Cardiac muscle cell (in vitro differentiated cells and primary cell): ENCODE data around the gene ZNF652. TPM values are rescaled to one million over a fixed set of nuclear protein-coding genes. Genes with fewer than 3 reads are reported as not detected.
"Not testable (repeated sequence)": the region's sequence is repeated elsewhere in the genome, so short reads cannot be mapped to it uniquely, and the experiment has no call there.

Experiments used
- DNase-seq, 2 donors: peaks; one replicate each; pipeline versions ENCODE4 v3.0.0 to v3.0.0-alpha.2; 2010 to 2017; ENCODE audit warnings: low read depth in 1 of 2, low spot score in 1 of 2
- H3K27ac ChIP-seq: fragments of 200-600 bp; sonication (generic); 2 replicates; pipeline ENCODE4 v1.5.1; 2016
- H3K27me3 ChIP-seq: fragments of 200-600 bp; sonication (generic); 2 replicates; pipeline ENCODE4 v1.6.0; 2016; ENCODE audit warnings: control low read depth
- H3K36me3 ChIP-seq: fragments of 200-600 bp; sonication (generic); 2 replicates; pipeline ENCODE4 v1.5.1; 2016; ENCODE audit warnings: control low read depth
- H3K4me1 ChIP-seq: fragments of 200-600 bp; sonication (generic); 2 replicates; pipeline ENCODE4 v1.8.1; 2017; ENCODE audit warnings: low read depth, mild to moderate bottlenecking, mixed run types
- H3K4me3 ChIP-seq: fragments of 200-600 bp; sonication (generic); 2 replicates; pipeline ENCODE4 v1.5.1; 2016; ENCODE audit warnings: mild to moderate bottlenecking
- H3K9me3 ChIP-seq: fragments of 200-600 bp; sonication (generic); 2 replicates; pipeline ENCODE4 v1.5.1; 2017; ENCODE audit warnings: low read depth, mild to moderate bottlenecking, control low read depth
- polyA plus RNA-seq: library from polyadenylated mRNA; unstranded; fragments of >200 nt; fragmentation: Nextera tagmentation; extraction: Ambion mirVana; gene quantifications from 2 replicates; pipeline ENCODE4 v1.2.1, GENCODE V29; 2016
- total RNA-seq: library from RNA; depleted of rRNA; stranded (reverse); fragments of >200 nt; gene quantifications from 2 replicates; pipeline ENCODE4 v1.2.3, GENCODE V29; 2016
- TF ChIP-seq, protein P1 (sequence below): IDR thresholded peaks from 2 replicates; pipeline ENCODE4 v1.5.1; 2012; ENCODE audit warnings: low read depth, mild to moderate bottlenecking, low read length

ZNF652 gene
- total and polyA plus RNA-seq, 2 experiments from 2014 or later, result 27.4 to 48.5 TPM

DNA sequence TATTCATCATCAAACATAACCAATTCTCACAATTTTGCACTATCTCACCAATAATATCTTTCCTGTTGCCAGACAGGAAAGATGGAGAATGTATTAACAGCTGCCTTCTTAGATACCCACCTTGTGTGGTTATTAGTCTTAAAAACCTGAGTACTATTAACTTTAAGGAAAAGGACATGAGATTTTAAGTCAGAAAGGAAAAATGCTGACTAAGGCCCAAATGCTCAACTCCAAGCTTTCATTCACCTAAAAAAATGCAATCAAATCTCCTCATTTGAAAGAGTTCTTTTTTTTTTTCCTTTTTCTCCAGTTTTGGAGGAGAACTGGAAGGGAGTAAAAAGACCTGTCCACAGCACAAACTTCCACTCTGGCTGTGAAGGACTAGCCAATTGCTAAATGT lies 70.1 kb downstream of the ZNF652 start:
- Histone ChIP-seq H3K36me3 (peaks cover 6% of the 10 kb centered on the region), H3K4me1 (no peaks in the 10 kb centered on the region), H3K4me3 (no peak overlapping the region), H3K9me3 (no peaks in the 10 kb centered on the region), H3K27me3 (no peaks in the 10 kb centered on the region), H3K27ac (no peak overlapping the region)
- no peak for DNase-seq
- TF ChIP-seq, protein P1, sequence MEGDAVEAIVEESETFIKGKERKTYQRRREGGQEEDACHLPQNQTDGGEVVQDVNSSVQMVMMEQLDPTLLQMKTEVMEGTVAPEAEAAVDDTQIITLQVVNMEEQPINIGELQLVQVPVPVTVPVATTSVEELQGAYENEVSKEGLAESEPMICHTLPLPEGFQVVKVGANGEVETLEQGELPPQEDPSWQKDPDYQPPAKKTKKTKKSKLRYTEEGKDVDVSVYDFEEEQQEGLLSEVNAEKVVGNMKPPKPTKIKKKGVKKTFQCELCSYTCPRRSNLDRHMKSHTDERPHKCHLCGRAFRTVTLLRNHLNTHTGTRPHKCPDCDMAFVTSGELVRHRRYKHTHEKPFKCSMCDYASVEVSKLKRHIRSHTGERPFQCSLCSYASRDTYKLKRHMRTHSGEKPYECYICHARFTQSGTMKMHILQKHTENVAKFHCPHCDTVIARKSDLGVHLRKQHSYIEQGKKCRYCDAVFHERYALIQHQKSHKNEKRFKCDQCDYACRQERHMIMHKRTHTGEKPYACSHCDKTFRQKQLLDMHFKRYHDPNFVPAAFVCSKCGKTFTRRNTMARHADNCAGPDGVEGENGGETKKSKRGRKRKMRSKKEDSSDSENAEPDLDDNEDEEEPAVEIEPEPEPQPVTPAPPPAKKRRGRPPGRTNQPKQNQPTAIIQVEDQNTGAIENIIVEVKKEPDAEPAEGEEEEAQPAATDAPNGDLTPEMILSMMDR, result no peak

DNA sequence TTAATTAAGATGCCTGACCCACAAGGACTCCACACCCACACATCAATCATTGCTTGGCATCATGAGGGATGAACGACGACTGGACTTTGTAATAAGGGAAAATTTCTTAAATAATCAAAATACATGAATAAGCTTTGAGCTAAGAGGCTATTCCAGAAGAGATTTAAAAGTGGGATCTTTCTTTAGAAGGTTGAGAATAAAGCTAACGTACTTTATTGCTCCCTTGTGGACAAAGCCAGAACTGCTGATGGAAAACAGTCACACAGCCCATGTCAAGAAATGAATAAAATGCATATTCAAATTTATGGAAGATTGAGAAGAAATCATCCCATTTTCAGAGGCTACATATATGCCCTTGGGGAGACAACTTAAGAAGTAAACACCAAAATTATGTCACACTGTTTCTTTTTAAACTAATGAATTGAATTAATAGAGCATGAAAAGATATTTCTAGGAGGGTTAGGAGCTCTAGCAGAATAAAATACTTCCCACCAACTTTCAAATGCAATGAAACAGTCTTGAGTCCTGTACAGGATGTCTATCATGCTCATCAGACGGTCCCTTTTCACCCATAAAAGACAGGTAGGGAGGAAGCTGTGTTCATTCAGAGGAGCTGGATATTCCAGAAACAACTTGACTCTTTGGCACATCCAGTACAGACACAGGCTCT lies 71.2 kb downstream of the ZNF652 start:
- no peaks in the 10 kb centered on the region for H3K4me1 ChIP-seq
- no peak overlapping the region for H3K4me3 ChIP-seq
- no peaks in the 10 kb centered on the region for H3K27me3 ChIP-seq
- H3K9me3 ChIP-seq, result no peaks in the 10 kb centered on the region
- TF ChIP-seq, protein P1, result peak; percentile 76
- H3K27ac ChIP-seq, result peak overlapping the region; percentile 37
- DNase-seq, result peak; percentile 28 to 60
- H3K36me3 ChIP-seq, result no peaks in the 10 kb centered on the region

DNA sequence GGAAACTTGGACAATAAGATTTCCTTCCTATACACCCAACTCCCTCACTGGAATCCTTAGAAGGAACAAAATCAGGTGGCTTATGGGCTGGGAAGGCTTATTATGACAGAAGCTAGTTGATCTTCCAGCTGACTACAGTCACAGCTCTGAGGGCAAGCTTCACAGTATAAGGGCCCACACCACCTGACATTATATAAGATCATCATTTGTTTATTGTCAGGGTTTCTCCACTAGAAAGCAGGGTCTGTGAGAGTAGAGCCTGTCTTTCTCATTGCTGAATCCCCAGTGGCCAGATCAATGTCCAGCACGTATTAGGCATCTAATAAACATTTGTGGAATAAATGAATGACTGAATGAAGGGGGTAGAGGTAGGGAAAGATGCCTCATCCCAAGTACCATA lies 73.7 kb downstream of the ZNF652 start:
- TF ChIP-seq, protein P1, result no peak
- DNase-seq, result no peak
- Histone ChIP-seq H3K4me3 (no peak overlapping the region), H3K9me3 (no peaks in the 10 kb centered on the region), H3K4me1 (no peaks in the 10 kb centered on the region), H3K27me3 (no peaks in the 10 kb centered on the region), H3K27ac (no peak overlapping the region), H3K36me3 (no peaks in the 10 kb centered on the region)

DNA sequence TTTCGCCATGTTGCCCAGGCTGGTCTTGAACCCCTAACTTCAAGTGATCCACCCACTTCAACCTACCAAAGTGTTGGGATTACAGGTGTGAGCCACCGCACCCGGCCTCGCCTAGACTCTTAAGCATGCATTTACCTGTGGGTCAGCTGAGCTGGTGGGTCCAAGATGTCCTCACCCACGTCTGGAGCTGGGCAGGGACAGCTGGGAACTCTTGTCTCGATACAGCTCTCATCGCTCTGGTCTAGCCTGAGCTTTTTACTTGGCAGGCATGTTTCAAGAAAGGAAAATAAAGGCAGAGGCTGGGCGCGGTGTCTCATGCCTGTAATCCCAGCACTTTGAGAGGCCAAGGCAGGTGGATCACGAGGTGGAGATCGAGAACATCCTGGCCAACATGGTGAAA lies 74.6 kb downstream of the ZNF652 start:
- no peak for DNase-seq
- Histone ChIP-seq H3K27me3 (no peaks in the 10 kb centered on the region), H3K27ac (no peak overlapping the region), H3K9me3 (no peaks in the 10 kb centered on the region), H3K36me3 (no peaks in the 10 kb centered on the region), H3K4me3 (no peak overlapping the region), H3K4me1 (no peaks in the 10 kb centered on the region)
- TF ChIP-seq, protein P1, result no peak

- H3K9me3 ChIP-seq, H3K27me3 ChIP-seq, DNase-seq, H3K4me3 ChIP-seq, H3K27ac ChIP-seq, H3K4me1 ChIP-seq, H3K36me3 ChIP-seq: not testable (repeated sequence)
Observed at GRCh38 chr17:49286261-49286973, 75.6 kb downstream of the ZNF652 start.

DNA sequence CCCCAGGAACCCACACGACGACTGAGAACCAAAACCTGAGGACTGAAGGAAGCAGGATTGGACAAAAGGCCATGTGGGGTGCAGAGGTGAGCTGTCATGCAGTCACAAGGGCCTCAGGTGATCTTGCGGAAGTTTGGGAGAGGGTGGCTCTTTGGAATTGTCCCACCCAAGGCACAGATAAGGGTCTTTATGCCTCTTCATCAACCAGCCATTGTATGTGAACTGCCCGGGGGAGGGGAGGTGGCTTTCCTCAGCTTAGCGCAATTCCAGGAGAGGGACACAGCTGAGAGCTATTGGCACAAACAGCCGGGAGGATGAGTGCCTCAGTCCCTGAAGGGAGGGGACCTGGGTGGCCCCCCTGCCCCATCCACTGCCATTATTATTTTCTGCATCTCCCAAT lies 76.3 kb downstream of the ZNF652 start:
- Histone ChIP-seq H3K4me3 (no peak overlapping the region), H3K9me3 (no peaks in the 10 kb centered on the region), H3K4me1 (no peaks in the 10 kb centered on the region), H3K36me3 (no peaks in the 10 kb centered on the region), H3K27ac (no peak overlapping the region), H3K27me3 (no peaks in the 10 kb centered on the region)
- no peak for DNase-seq
- TF ChIP-seq, protein P1, result no peak
